Measurements from ENCODE around the gene LIN28B.

LIN28B gene

GRCh38 chr6:105087571-105088211, 130.8 kb downstream of the LIN28B start:
- TF ChIP-seq CTCF (IDR thresholded peaks at IDR 0.05; ENCODE audit: control insufficient read depth, insufficient read depth, low read depth, low read length, missing control alignments) = peak; percentile 71
- H3K4me3 ChIP-seq (ENCODE audit: control insufficient read depth, low read depth, low read length) = no peak overlapping the region
- peak; percentile 25 for DNase-seq (ENCODE audit: low read depth)

- DNase-seq (ENCODE audit: low read depth) = no peak
- H3K4me3 ChIP-seq (ENCODE audit: control insufficient read depth, low read depth, low read length) = no peak overlapping the region
- TF ChIP-seq CTCF (IDR thresholded peaks at IDR 0.05; ENCODE audit: control insufficient read depth, insufficient read depth, low read depth, low read length, missing control alignments) = no peak
These were observed 134.4 kb downstream of the LIN28B start for GRCh38 chr6:105091140-105091829.

- DNase-seq (ENCODE audit: low read depth) = no peak
- H3K4me3 ChIP-seq (ENCODE audit: control insufficient read depth, low read depth, low read length) = no peak overlapping the region
- TF ChIP-seq CTCF (IDR thresholded peaks at IDR 0.05; ENCODE audit: control insufficient read depth, insufficient read depth, low read depth, low read length, missing control alignments) = peak; percentile 9
These were observed 137.3 kb downstream of the LIN28B start for GRCh38 chr6:105094133-105094640.

- DNase-seq (ENCODE audit: low read depth) = no peak
- H3K4me3 ChIP-seq (ENCODE audit: control insufficient read depth, low read depth, low read length) = no peak overlapping the region
- no peak for TF ChIP-seq CTCF (IDR thresholded peaks at IDR 0.05; ENCODE audit: control insufficient read depth, insufficient read depth, low read depth, low read length, missing control alignments)
These were observed 138.2 kb downstream of the LIN28B start for GRCh38 chr6:105095139-105095538.

- no peak overlapping the region for H3K4me3 ChIP-seq (ENCODE audit: control insufficient read depth, low read depth, low read length)
- DNase-seq (ENCODE audit: low read depth) = no peak
- TF ChIP-seq CTCF (IDR thresholded peaks at IDR 0.05; ENCODE audit: control insufficient read depth, insufficient read depth, low read depth, low read length, missing control alignments) = no peak
These were observed 140.4 kb downstream of the LIN28B start for GRCh38 chr6:105097288-105097687.

GRCh38 chr6:105099371-105099770, 142.5 kb downstream of the LIN28B start:
- no peak for TF ChIP-seq CTCF (IDR thresholded peaks at IDR 0.05; ENCODE audit: control insufficient read depth, insufficient read depth, low read depth, low read length, missing control alignments)
- no peak for DNase-seq (ENCODE audit: low read depth)
- no peak overlapping the region for H3K4me3 ChIP-seq (ENCODE audit: control insufficient read depth, low read depth, low read length)
